DND-41 (cell line): ENCODE data around the gene PPP1CB.
A peak's percentile ranks its signal among the peaks of the same experiment; 100 is the strongest.

ENCODE experiments used
- ATAC-seq: fragments of 200-7000 bp; cut with Tn5 transposase; 3 replicates; pipeline ENCODE4 v1.9.1; 2021; ENCODE audit warnings: low read depth; ENCODE audit not compliant: insufficient read depth
- DNase-seq: peaks from one replicate; pipeline ENCODE4 v3.0.0-alpha.2; 2020
- H2AFZ ChIP-seq: 2 replicates; pipeline ENCODE4 v1.6.0; 2012; ENCODE audit warnings: low read depth, low read length
- H3K27ac ChIP-seq: 2 replicates; pipeline ENCODE4 v1.5.1; 2012; ENCODE audit warnings: low read length, inconsistent platforms
- H3K27me3 ChIP-seq: fragments of 200-600 bp; sonication (generic); 2 replicates; pipeline ENCODE4 v1.6.0; 2012; ENCODE audit warnings: low read length, mild to moderate bottlenecking, inconsistent platforms; ENCODE audit not compliant: insufficient read depth, poor library complexity
- H3K36me3 ChIP-seq: 2 replicates; pipeline ENCODE4 v1.5.1; 2012; ENCODE audit warnings: low read length, inconsistent platforms; ENCODE audit not compliant: insufficient read depth
- H3K4me1 ChIP-seq: 2 replicates; pipeline ENCODE4 v1.5.1; 2012; ENCODE audit warnings: mild to moderate bottlenecking, low read length; ENCODE audit not compliant: insufficient read depth
- H3K4me2 ChIP-seq: 2 replicates; pipeline ENCODE4 v1.6.0; 2012; ENCODE audit warnings: mild to moderate bottlenecking, moderate library complexity, low read length, inconsistent platforms; ENCODE audit not compliant: insufficient read depth
- H3K4me3 ChIP-seq, 2 experiments: fragments of 200-600 bp in 1 of 2; shearing (Covaris generic) in 1 of 2; 2 replicates each; pipeline ENCODE4 v1.5.1; 2012 to 2016; ENCODE audit warnings: inconsistent platforms in 2 of 2, low read length in 2 of 2, mild to moderate bottlenecking in 2 of 2, low read depth in 1 of 2, moderate library complexity in 1 of 2
- H3K79me2 ChIP-seq: 2 replicates; pipeline ENCODE4 v1.6.0; 2012; ENCODE audit warnings: low read length, inconsistent platforms; ENCODE audit not compliant: insufficient read depth
- H3K9ac ChIP-seq: 2 replicates; pipeline ENCODE4 v1.6.0; 2012; ENCODE audit warnings: low read depth, mild to moderate bottlenecking, inconsistent platforms, low read length, moderate library complexity
- H3K9me3 ChIP-seq: 2 replicates; pipeline ENCODE4 v1.5.1; 2012; ENCODE audit warnings: low read length, moderate library complexity, mild to moderate bottlenecking, inconsistent platforms; ENCODE audit not compliant: insufficient read depth, severe bottlenecking
- H4K20me1 ChIP-seq: 2 replicates; pipeline ENCODE4 v1.6.0; 2012; ENCODE audit warnings: low read length; ENCODE audit not compliant: insufficient read depth
- CTCF ChIP-seq: IDR thresholded peaks from 2 replicates; pipeline ENCODE4 v1.5.1; 2012; ENCODE audit warnings: borderline replicate concordance, low read length, moderate library complexity, mild to moderate bottlenecking; ENCODE audit not compliant: poor library complexity, severe bottlenecking; ENCODE audit errors: extremely low read depth
- EZH2 ChIP-seq: IDR thresholded peaks from 3 replicates; pipeline ENCODE4 v1.6.1; 2012; ENCODE audit warnings: borderline replicate concordance, low read depth, mild to moderate bottlenecking, moderate library complexity, low read length, inconsistent platforms; ENCODE audit not compliant: severe bottlenecking

The PPP1CB gene

GRCh38 chr2:28754321-28754720, 2.7 kb downstream of the PPP1CB start:
- Histone ChIP-seq H3K9ac (no peak overlapping the region), H3K27ac (no peak overlapping the region), H3K79me2 (peaks cover 84% of the 10 kb centered on the region), H3K4me1 (peaks cover 43% of the 10 kb centered on the region), H3K36me3 (peaks cover 15% of the 10 kb centered on the region), H2AFZ (no peak overlapping the region), H3K27me3 (no peaks in the 10 kb centered on the region), H3K9me3 (no peaks in the 10 kb centered on the region), H3K4me2 (peak overlapping the region; percentile 86; the same call in 1 of the 2 replicates), H3K4me3 (no peak overlapping the region), H4K20me1 (peaks cover 57% of the 10 kb centered on the region)
- no peak for ATAC-seq
- DNase-seq = no peak
- TF ChIP-seq CTCF (no peak), EZH2 (no peak)

- Histone ChIP-seq H2AFZ (no peak overlapping the region), H3K27me3 (no peaks in the 10 kb centered on the region), H4K20me1 (peaks cover 64% of the 10 kb centered on the region), H3K9me3 (no peaks in the 10 kb centered on the region), H3K4me2 (peak overlapping the region; percentile 86; the same call in 1 of the 2 replicates), H3K4me3 (no peak overlapping the region), H3K4me1 (peaks cover 38% of the 10 kb centered on the region), H3K27ac (no peak overlapping the region), H3K79me2 (peaks cover 95% of the 10 kb centered on the region), H3K9ac (no peak overlapping the region; the same call in 1 of the 2 replicates), H3K36me3 (peaks cover 22% of the 10 kb centered on the region)
- TF ChIP-seq EZH2 (no peak), CTCF (no peak)
- ATAC-seq (no peak), DNase-seq (no peak)
Measured at GRCh38 chr2:28755421-28755820, 3.8 kb downstream of the PPP1CB start.

- Histone ChIP-seq H3K36me3 (peaks cover 30% of the 10 kb centered on the region), H3K4me2 (no peak overlapping the region), H3K79me2 (peaks cover 100% of the 10 kb centered on the region), H3K4me1 (peaks cover 28% of the 10 kb centered on the region), H3K9me3 (no peaks in the 10 kb centered on the region), H3K27me3 (no peaks in the 10 kb centered on the region), H3K27ac (no peak overlapping the region), H3K4me3 (no peak overlapping the region), H3K9ac (no peak overlapping the region), H4K20me1 (peaks cover 87% of the 10 kb centered on the region), H2AFZ (no peak overlapping the region)
- ATAC-seq (no peak), DNase-seq (no peak)
- TF ChIP-seq EZH2 (no peak), CTCF (no peak)
Measured at GRCh38 chr2:28758459-28758858, 6.8 kb downstream of the PPP1CB start.

- Histone ChIP-seq H3K4me2 (no peak overlapping the region), H3K79me2 (peaks cover 100% of the 10 kb centered on the region), H4K20me1 (peaks cover 91% of the 10 kb centered on the region), H2AFZ (no peak overlapping the region), H3K27ac (no peak overlapping the region), H3K27me3 (no peaks in the 10 kb centered on the region), H3K9me3 (no peaks in the 10 kb centered on the region), H3K9ac (no peak overlapping the region), H3K4me3 (no peak overlapping the region), H3K4me1 (peaks cover 4% of the 10 kb centered on the region; the same call in 1 of the 2 replicates), H3K36me3 (peaks cover 30% of the 10 kb centered on the region)
- TF ChIP-seq EZH2 (no peak), CTCF (no peak)
- DNase-seq = no peak
- ATAC-seq = no peak
Measured at GRCh38 chr2:28761420-28761819, 9.8 kb downstream of the PPP1CB start.
